ENCODE results near the gene MFSD12.

The MFSD12 gene

DNA sequence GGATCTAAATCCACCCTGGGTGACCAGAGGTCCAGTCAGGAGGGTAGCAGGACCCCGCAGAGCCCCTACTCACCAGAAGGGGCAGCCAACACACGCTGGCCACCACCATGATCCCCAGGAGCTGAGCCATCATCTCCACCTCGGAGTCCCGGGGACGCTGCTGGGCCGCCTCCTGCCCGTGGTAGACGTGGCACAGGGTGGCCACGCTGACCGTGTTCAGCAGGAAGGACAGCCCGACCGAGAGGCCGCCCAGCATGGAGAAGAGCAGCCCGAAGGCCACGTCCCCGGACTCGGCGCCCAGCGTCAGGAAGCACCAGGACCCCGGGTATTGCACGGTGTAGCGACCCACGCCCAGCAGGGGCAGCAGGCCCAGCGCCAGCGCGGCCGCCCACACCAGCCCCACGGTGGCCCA, 42.4 kb upstream of the MFSD12 start:
- Histone ChIP-seq H3K9ac (ENCODE audit: low read length) (no peak overlapping the region), H2AFZ (ENCODE audit: low read depth, low read length, severe bottlenecking) (no peak overlapping the region), H3K9me3 (ENCODE audit: insufficient read depth, low read length) (no peaks in the 10 kb centered on the region), H3K4me3 (ENCODE audit: insufficient read depth, low read length, poor library complexity, severe bottlenecking) (no peak overlapping the region), H3K9me2 (replicated peaks; ENCODE audit: insufficient read depth, low read length) (no peaks in the 10 kb centered on the region), H3K36me3 (ENCODE audit: low read length) (no peaks in the 10 kb centered on the region), H3K27me3 (ENCODE audit: low read length) (no peaks in the 10 kb centered on the region), H4K20me1 (ENCODE audit: low read depth, low read length) (no peaks in the 10 kb centered on the region), H3K27ac (ENCODE audit: low read depth, low read length) (no peak overlapping the region), H3K4me2 (ENCODE audit: low read depth, low read length, poor library complexity, severe bottlenecking) (no peak overlapping the region), H3F3A (ENCODE audit: insufficient read depth) (no peaks in the 10 kb centered on the region), H3K79me2 (ENCODE audit: insufficient read depth, low read length) (no peaks in the 10 kb centered on the region)
- TF ChIP-seq, protein P1, sequence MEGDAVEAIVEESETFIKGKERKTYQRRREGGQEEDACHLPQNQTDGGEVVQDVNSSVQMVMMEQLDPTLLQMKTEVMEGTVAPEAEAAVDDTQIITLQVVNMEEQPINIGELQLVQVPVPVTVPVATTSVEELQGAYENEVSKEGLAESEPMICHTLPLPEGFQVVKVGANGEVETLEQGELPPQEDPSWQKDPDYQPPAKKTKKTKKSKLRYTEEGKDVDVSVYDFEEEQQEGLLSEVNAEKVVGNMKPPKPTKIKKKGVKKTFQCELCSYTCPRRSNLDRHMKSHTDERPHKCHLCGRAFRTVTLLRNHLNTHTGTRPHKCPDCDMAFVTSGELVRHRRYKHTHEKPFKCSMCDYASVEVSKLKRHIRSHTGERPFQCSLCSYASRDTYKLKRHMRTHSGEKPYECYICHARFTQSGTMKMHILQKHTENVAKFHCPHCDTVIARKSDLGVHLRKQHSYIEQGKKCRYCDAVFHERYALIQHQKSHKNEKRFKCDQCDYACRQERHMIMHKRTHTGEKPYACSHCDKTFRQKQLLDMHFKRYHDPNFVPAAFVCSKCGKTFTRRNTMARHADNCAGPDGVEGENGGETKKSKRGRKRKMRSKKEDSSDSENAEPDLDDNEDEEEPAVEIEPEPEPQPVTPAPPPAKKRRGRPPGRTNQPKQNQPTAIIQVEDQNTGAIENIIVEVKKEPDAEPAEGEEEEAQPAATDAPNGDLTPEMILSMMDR (IDR thresholded peaks at IDR 0.05; ENCODE audit: insufficient read depth, low read length, poor library complexity, severe bottlenecking) = no peak
- no peak for TF ChIP-seq EZH2phosphoT487 (conservative IDR thresholded peaks at IDR 0.05; ENCODE audit: low read length)

DNA sequence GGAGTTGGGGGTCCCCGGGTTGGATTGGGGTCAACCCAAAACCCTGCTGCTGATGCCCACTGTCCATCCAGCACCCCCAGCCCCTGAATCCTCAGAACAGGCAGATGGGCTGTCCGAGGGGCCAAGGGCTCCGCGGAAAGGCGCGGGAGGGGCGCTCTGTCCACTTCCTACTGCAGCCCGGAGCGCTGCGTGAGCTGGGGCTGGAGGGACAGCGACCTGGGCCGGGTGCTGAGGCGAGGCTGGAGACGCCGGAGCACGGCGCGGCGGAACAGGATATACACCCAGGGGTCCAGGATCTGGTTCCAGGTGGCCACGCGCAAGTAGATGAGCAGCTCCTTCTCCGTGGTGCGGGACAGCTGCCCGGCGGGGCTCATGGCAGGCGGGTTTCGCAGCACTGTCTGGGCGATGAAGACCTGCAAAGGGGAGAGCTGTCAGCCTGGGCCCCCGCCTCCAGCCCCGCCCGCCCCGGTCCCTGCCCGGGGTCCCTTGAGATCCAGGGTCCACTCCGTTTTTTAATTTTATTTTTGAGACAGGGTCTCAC, 38.2 kb upstream of the MFSD12 start:
- no peak overlapping the region for H3K4me3 ChIP-seq (ENCODE audit: insufficient read depth, low read length, poor library complexity, severe bottlenecking)
- H3K4me2 ChIP-seq (ENCODE audit: low read depth, low read length, poor library complexity, severe bottlenecking) = no peak overlapping the region
- H3K27ac ChIP-seq (ENCODE audit: low read depth, low read length) = no peak overlapping the region
- H3K36me3 ChIP-seq (ENCODE audit: low read length) = no peaks in the 10 kb centered on the region
- no peaks in the 10 kb centered on the region for H4K20me1 ChIP-seq (ENCODE audit: low read depth, low read length)
- no peaks in the 10 kb centered on the region for H3K27me3 ChIP-seq (ENCODE audit: low read length)
- no peaks in the 10 kb centered on the region for H3K9me2 ChIP-seq (replicated peaks; ENCODE audit: insufficient read depth, low read length)
- no peak overlapping the region for H3K9ac ChIP-seq (ENCODE audit: low read length)
- no peaks in the 10 kb centered on the region for H3K79me2 ChIP-seq (ENCODE audit: insufficient read depth, low read length)
- H3F3A ChIP-seq (ENCODE audit: insufficient read depth) = 0 out of 2 replicates have a peak, but pooled peaks cover 3% of the 10 kb centered on the region
- no peak for TF ChIP-seq EZH2phosphoT487 (conservative IDR thresholded peaks at IDR 0.05; ENCODE audit: low read length)
- TF ChIP-seq, protein P1 (IDR thresholded peaks at IDR 0.05; ENCODE audit: insufficient read depth, low read length, poor library complexity, severe bottlenecking) = no peak
- peaks cover 6% of the 10 kb centered on the region; the same call in 1 of the 2 replicates for H3K9me3 ChIP-seq (ENCODE audit: insufficient read depth, low read length)
- no peak overlapping the region for H2AFZ ChIP-seq (ENCODE audit: low read depth, low read length, severe bottlenecking)

DNA sequence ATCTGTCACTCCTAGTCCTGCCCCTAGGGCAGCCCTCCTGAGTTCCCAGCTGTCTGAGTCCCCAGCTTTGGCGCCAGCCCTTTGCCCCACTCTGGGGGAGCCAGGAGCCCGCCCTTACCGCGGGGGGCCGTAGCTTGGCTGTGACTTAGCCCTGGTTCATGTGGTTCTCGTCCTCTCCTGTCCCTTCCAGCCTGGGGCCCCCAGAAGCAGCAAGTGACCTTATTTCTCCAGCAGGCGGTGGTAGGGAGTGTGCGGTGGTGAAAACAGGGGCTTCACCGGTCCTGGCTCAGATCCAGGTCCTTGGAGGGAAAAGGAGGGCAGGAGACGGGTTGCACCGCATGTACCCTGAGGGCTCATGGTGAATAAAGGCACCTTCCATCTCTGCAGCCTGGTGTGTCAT, 35.8 kb upstream of the MFSD12 start:
- Histone ChIP-seq H3K9me3 (ENCODE audit: insufficient read depth, low read length) (peaks cover 10% of the 10 kb centered on the region; the same call in 1 of the 2 replicates), H3K79me2 (ENCODE audit: insufficient read depth, low read length) (no peaks in the 10 kb centered on the region), H3K36me3 (ENCODE audit: low read length) (no peaks in the 10 kb centered on the region), H3K4me3 (ENCODE audit: insufficient read depth, low read length, poor library complexity, severe bottlenecking) (no peak overlapping the region), H3K27ac (ENCODE audit: low read depth, low read length) (no peak overlapping the region), H3K9me2 (replicated peaks; ENCODE audit: insufficient read depth, low read length) (no peaks in the 10 kb centered on the region), H3K4me2 (ENCODE audit: low read depth, low read length, poor library complexity, severe bottlenecking) (no peak overlapping the region), H3K27me3 (ENCODE audit: low read length) (no peaks in the 10 kb centered on the region), H2AFZ (ENCODE audit: low read depth, low read length, severe bottlenecking) (no peak overlapping the region), H4K20me1 (ENCODE audit: low read depth, low read length) (no peaks in the 10 kb centered on the region), H3F3A (ENCODE audit: insufficient read depth) (0 out of 2 replicates have a peak, but pooled peaks cover 3% of the 10 kb centered on the region), H3K9ac (ENCODE audit: low read length) (no peak overlapping the region)
- TF ChIP-seq, protein P1 (IDR thresholded peaks at IDR 0.05; ENCODE audit: insufficient read depth, low read length, poor library complexity, severe bottlenecking) = no peak
- no peak for TF ChIP-seq EZH2phosphoT487 (conservative IDR thresholded peaks at IDR 0.05; ENCODE audit: low read length)
